Cerebellar cortex (tissue), 1 donor: ENCODE results near the gene MAPK1.
"Not testable (repeated sequence)": the region's sequence is repeated elsewhere in the genome, so short reads cannot be mapped to it uniquely, and the experiment has no call there.

ENCODE experiments used
- DNase-seq: peaks from one replicate; pipeline ENCODE4 v3.0.0-alpha.2; 2015; ENCODE audit warnings: low spot score

MAPK1 gene

DNA sequence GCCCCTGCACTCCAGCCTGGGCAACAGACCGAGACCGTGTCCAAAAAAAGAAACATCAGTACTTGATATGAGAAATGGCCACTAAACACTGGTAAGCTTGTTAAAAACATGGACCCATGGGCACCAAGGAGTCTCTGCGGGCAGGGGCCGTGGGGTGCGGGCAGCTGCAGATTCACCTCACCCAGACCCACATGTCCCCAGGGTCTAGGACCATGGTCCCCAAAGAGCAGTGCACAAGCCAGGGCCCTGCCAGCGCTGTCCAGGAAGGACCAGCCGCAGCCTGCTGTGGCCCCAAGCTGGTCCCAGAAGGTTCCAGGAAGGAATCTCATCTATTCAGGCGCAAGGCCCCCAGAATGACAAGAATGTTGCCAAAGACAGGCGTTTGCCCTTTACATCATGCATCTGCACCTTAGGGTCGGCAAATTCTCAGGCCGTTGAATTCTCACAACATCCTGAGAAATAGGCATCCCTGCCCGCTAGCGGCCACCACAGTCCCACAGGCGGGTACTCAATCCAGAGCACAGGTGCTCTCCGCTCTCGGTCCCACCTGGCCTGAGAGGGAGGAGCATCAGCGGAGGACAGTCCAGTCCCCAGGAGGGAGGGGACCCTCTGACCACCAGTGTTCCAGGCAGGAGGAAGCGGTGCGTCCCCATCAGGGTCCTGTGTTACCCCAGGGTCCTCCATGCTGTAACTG is 141.3 kb downstream of the MAPK1 start:
- no peak for DNase-seq

DNA sequence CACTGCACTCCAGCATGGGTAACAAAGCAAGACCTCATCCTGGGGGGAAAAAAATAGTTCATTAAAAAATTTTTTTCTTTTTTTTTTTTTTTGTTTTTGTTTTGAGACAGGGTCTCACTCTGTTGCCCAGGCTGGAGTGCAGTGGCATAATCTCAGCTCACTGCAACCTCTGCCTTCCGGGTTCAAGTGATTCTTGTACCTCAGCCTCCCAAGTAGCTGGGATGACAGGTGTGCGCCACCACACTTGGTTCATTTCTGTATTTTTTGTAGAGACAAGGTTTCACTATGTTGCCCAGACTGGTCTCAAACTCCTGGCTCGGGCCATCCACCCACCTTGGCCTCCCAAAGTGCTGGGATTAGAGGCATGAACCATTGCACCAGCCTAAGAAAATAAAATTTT is 142.9 kb downstream of the MAPK1 start:
- not testable (repeated sequence) for DNase-seq

DNA sequence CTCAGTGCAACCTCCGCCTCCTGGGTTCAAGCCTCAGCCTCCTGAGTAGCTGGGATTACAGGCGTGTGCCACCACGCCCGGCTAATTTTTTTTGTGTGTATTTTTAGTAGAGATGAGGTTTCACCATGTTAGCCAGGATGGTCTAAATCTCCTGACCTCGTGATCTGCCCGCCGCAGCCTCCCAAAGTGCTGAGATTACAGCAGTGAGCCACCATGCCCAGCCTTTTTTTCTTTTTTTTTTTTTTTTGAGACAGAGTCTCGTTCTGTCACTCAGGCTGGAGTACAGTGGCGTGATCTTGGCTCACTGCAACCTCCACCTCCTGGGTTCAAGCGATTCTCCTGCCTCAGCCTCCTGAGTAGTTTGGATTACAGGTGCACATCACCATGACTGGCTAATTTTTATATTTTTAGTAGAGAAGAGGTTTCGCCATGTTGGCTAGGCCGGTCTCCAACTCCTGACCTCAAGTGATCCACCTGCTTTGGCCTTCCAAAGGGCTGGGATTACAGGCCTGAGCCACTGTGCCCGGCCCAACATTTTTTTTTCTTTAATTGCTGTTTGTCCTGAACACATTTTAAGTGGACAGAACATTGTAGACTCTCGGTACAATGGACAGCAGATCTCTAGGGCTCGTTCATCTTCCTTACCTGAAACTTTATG is 146.1 kb downstream of the MAPK1 start:
- not testable (repeated sequence) for DNase-seq

DNA sequence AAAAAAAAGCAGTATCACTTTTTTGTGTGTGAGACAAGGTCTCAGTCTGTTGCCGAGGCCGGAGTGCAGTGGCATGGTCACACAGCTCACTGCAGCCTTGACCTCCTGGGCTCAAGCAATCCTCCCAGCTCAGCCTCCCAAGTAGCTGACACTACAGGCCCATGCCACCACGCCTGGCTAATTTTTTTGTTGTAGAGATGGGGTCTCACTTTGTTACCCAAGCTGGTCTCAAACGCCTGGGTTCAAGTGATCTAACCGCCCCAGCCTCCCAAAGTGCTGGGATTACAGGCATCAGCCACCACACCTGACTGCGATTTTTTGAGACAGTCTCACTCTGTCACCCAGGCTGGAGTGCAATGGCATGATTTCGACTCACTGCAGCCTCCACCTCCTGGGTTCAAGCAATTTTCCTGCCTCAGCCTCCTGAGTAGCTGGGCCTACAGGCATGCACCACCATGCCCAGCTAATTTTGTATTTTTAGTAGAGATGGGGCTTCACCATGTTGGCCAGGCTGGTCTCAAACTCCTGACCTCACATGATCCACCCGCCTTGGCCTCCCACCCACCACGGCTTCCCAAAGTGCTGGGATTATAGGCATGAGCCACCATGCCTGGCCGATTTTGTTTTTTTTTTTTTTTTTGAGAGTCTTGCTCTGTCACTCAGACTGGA is 147.1 kb downstream of the MAPK1 start:
- DNase-seq = not testable (repeated sequence)

DNA sequence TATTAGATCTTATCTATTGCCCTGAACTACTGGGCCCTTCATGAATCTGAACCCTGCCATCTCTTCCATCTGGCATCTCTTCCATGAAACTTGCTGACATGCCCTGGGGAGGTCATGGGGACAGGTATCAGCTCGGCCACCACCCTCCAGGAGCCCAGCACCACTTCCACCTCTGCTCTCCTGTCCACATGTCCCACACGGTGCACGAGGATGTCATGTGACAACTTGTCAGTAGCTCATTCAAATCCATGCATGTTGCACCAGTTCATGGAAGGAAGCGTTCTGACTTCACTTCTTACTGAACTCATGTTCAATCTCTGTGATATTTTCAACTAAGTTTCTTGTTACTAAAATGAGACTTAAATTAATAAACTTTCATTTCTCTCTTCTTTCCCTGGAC is 148.4 kb downstream of the MAPK1 start:
- DNase-seq = no peak

DNA sequence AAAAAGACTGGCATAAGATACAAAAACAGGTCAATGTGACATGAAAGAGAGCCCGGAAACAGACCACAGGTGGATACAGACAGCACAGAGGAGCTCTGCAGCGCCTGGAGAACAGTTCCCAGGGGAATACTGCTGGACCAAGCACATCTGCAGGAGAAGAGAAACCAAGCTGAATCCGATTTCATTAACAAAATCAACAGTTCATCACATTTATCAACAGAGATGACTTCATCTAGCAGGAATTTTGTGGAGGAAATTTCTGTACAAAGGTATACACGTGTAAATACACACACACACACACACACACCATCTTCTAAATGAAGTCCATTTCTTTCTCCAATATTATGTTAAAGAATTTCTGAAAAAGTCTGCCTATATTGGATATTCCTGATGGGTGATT is 148.9 kb downstream of the MAPK1 start:
- no peak for DNase-seq

DNA sequence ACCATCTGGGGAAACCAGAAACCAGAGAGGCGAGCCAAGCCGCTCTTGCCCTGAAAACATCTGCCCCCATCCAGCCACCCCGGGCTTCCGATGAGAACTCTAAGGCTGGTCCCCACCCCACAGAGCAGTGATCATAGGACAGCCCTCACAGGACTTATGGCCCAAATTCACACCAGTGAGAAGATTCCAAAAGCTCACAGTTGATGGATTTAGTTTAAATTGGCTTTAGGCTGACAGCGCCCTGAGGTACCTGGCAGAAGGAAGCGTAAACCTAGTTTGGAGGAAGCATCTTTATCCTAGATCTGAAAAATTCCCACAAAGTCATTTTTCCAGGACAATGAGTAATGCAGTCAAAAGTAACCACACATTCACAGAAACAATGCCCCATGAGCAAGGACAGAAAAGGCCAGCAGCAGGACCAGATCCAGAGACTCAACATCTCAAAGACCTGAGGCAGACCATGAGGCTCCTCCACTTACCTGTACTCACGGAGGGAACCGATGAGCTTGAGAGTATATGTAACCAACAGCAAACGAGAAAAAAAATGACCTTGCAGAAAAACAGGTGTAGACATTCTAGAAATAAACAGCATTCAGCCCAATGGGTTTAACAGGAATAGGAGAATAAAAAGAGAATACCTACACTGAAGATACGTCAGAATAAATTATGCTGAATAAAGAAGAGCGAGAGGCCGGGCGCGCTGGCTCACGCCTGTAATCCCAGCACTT is 150.9 kb downstream of the MAPK1 start:
- DNase-seq = not testable (repeated sequence)

DNA sequence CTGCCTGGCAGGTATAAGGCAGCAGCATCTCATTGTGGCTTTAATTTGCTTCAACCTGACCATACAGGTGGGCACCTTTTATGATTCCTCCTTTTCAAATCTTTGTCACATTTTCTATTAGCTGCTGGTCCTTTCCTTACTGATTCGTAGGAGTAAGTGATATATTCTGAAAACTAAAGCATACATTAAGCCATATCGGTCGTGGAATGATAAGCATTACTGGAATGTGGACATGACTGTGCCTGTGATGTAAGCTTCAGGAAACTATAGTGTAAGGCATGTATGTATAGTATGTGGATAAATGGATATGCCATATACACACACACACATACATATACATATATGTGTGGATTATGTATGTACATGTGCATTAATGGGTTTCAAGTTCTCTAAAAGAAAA is 152.7 kb downstream of the MAPK1 start:
- no peak for DNase-seq

DNA sequence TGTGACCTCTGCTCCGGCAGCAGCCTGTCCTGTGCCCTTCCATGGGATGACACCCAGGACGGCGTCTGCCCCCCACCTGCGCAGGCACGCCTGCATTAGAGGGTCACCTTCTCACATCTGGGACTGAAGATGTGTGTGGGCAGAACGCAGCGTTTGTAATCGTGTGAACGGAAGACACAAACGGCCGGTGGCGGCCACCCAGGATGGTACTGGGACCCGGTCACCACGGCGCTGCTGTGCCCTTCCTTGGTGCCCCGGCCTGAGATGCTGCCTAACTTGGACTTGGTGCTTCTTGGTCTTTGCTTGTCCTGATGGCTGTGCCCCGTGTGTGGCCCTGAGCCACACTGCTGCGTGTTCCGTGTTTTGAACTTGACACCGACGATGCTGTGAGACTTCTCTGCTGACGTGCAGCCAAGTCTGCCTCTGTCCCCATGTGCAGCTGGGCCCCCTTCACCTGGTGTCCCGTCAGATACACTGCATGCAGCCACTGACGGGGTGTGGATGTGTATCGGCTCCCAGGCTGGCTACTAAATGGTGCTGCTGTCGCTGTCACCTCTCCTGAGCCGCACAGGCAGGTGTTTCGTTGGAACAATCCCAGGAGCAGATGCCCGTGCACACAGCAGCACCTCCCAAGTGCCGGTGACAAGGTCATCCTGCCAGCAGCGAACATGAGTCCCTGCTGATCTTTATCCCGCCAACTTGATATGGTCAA is 153.2 kb downstream of the MAPK1 start:
- no peak for DNase-seq

DNA sequence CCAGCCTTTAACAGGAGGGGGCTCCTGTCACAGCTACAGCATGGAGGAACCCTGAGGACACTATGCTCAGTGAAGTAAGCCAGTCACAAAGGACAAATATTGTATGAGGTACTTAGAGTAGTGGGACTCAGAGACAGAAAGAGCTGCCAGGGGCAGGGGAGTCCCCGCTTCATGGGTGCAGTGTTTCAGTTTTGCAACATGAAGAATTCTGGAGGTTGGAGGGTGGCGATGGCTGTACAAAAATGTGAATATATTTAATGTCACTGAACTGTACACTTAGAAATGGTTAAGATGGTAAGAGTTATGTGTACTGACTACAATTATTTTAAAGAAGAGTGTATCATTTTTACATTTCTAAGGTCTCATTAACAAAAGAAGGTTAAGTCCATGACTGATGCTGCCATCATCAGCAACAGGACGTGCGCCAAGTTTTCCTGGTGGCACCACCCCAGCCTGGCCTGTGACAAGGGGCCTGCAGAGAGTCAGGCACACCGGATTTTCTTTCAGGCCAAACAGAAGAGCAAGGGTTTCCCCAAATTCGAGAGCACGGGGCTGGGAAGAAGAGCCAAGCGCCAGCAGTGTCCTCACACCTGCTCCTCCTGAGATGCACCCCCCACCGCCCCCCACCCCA is 153.9 kb downstream of the MAPK1 start:
- DNase-seq = no peak

DNA sequence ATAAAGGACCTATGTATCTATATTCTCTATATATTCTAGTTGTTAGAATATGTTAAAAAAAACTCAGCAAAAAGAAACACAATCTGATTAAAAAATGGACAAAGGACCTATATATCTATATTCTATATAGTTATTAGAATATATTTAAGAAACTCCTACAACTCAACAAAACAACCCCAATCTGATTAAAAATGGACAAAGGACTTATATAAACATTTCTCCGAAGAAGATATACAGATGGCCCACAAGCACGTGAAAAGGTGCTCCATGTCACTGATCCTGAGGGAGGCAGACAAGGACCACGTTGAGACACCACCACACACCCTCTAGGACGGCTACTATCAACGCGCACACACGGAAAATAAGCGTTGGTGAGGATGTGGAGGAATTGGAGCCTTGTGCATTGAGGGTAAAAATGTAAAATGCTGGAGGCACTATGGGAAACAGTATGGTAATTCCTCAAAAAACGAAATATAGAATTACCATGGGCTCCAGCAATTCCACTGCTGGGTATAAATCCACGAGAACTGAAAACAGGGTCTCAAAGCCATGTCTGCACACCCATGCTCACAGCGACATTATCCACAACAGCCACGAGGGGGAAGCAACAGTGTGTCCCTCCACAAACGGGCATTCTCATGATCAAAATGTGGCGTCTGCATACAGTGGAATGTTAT is 154.6 kb downstream of the MAPK1 start:
- peak; percentile 91 for DNase-seq

DNA sequence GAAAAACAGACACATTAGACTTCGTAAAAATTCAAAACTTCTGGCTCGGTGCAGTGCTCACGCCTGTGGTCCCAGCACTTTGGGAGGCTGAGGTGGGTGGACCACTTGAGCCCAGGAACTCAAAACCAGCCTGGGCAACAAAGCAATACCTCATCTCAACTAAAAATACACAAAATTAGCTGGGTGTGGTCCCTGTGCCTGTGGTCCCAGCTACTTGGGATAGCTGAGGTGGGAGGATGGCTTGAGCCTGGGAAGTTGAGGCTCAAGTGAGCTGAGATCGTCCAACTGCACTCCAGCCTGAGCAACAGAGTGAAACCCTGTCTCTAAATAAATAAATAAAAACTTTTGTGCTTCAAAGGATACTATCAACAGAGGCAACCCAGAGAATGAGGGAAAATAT is 155.6 kb downstream of the MAPK1 start:
- DNase-seq = no peak

DNA sequence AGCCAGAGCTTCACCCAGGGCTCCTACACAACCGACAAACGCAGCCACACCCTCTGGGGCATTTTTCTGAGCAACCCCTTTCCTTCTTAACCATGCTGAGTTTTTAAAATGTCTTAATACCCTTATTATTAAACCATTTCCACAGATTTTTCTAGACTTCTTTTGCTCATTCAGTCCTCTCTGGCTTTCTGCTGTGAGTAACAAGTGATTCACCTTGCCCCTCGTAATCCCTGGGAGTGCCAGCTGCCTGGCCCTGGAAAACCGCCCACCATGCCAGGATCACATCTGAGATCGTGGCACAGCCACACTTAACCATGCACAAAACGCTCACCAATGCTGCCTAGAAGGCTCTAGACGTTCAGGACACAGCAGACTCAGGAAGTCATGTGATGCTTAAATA is 157.3 kb downstream of the MAPK1 start:
- DNase-seq = no peak

DNA sequence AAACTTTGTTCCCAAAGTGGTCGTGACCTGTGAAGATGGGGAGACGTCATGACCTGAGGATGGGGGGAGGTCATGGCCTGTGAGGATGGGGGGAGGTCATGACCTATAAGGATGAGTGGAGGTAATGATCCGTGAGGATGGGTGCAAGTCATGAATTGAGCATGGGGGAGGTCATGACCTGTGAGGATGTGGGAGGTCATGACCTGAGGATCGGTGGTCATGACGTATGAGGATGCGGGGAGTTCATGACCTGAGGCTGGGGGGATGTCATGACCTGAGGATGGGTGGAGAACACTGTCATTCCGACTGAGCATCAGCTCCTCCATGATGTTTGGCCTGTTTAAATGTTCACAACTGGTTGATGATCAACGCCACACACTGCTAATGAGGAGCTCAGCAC is 157.8 kb downstream of the MAPK1 start:
- no peak for DNase-seq

DNA sequence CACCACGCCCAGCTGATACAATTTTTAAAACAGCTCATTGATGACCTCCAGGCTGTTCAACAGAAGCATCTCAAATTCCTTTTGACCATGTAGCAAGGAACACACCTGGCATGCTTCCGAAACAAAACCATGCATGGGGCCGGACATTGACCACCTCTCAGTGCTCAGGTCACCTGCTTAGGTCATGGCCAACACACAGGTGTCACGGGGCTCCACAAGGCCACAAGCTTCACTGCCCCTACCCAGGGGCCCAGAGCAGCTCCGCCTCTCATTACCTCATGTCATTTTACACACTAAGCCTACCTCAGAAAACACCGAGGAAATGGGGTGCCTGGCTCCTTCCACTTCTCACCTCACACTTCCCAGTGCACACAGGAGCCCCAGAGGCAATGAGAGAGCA is 158.5 kb downstream of the MAPK1 start:
- DNase-seq = no peak

DNA sequence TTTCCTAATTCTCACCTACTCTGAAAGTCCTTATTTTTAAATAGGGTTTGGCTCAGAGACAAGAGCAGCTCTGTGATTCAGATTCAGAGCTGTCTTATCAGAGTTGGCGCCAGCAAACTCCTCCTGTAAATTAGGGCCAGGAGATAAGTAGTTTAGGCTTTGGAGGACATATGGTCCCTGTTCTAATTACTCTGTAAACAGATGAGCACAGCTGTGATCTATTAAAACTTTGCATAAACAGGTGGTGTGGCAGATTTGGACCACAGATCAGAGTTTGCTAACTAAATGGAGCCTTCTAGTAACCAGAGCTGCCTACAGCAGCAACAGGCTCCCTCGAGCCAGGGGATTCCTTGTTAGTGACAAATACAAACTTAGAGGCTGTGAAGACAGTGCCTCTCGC is 159.8 kb downstream of the MAPK1 start:
- no peak for DNase-seq
